HCT116 (cell line): ENCODE measurements around the gene PRKN.

Experiments
- CTCF ChIP-seq, 3 experiments: fragments of 200-600 bp in 1 of 3; sonication (generic) in 1 of 3; IDR thresholded peaks in 2 of 3; conservative IDR thresholded peaks in 1 of 3; 2 replicates each; pipeline ENCODE4 v1.5.1; 2012 to 2017; ENCODE audit warnings: low read depth in 2 of 3, low read length in 2 of 3, antibody characterized with exemption in 1 of 3, borderline replicate concordance in 1 of 3, control low read depth in 1 of 3, mild to moderate bottlenecking in 1 of 3, mixed read lengths in 1 of 3, mixed run types in 1 of 3, moderate library complexity in 1 of 3; ENCODE audit not compliant: insufficient read depth in 1 of 3
- FOSL1 ChIP-seq: IDR thresholded peaks from 2 replicates; pipeline ENCODE4 v1.6.1; 2012; ENCODE audit warnings: low read depth
- POLR2A ChIP-seq: IDR thresholded peaks from 2 replicates; pipeline ENCODE4 v1.7.0; 2011; ENCODE audit warnings: borderline replicate concordance; ENCODE audit not compliant: insufficient read depth, insufficient read length; ENCODE audit errors: extremely low read depth
- TCF7L2 ChIP-seq: IDR thresholded peaks from 2 replicates; pipeline ENCODE4 v1.7.0; 2011; ENCODE audit warnings: borderline replicate concordance, inconsistent platforms; ENCODE audit not compliant: insufficient read depth, insufficient read length; ENCODE audit errors: extremely low read depth

DNA sequence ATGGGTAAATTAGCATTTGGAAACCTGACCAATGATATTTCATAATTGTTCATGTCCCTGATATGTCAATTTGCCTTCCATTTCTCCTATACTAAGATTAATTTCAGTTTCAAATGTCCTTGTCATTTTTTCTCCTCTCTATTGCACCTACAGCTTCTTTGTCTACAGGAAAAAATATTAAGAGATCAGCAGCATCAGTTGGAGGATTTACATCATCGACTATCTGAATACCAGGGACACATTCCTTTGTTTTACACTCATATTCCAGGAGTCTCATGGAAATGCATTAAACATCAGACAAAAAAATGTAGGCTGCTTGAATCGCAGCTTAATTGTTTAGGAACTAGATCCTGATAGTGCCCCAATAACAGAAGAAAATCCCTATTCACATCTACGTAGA lies 188.2 kb downstream of the PRKN start:
- TF ChIP-seq FOSL1 (no peak), CTCF (IDR thresholded peaks at IDR 0.05 in 2 of 3, conservative IDR thresholded peaks at IDR 0.05 in 1 of 3; ENCODE audit: borderline replicate concordance in 1 of 3, insufficient read depth in 1 of 3, low read depth in 2 of 3, low read length in 2 of 3) (no peak), POLR2A (no peak), TCF7L2 (no peak)
